A549 treated with AZD2906 at 1 μM for 4 hours (cell line): ENCODE data around the gene SURF1. TPM values are rescaled to one million over a fixed set of nuclear protein-coding genes. Genes with fewer than 3 reads are reported as not detected.

Source experiments
- total RNA-seq: library from RNA; stranded (reverse); fragments of 200-300 nt; extraction: Qiagen RNA extraction; gene quantifications from 5 replicates; pipeline ENCODE4 v1.2.3, GENCODE V29; 2022

Gene SURF1, protein sequence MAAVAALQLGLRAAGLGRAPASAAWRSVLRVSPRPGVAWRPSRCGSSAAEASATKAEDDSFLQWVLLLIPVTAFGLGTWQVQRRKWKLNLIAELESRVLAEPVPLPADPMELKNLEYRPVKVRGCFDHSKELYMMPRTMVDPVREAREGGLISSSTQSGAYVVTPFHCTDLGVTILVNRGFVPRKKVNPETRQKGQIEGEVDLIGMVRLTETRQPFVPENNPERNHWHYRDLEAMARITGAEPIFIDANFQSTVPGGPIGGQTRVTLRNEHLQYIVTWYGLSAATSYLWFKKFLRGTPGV
- total RNA-seq = 36.2 to 49.2 TPM (median 42.8 TPM) in 5 replicates

GRCh38 chr9:133356391-133357091 lies at the start of gene SURF1, which contains the start of gene SURF2:
Gene SURF1, minus strand, starts transcription at chr9:133356487. Its CDS starts 34 bp downstream, at chr9:133356453.
Gene SURF2, plus strand, starts transcription at chr9:133356550. Its CDS starts 43 bp downstream, at chr9:133356593.

DNA sequence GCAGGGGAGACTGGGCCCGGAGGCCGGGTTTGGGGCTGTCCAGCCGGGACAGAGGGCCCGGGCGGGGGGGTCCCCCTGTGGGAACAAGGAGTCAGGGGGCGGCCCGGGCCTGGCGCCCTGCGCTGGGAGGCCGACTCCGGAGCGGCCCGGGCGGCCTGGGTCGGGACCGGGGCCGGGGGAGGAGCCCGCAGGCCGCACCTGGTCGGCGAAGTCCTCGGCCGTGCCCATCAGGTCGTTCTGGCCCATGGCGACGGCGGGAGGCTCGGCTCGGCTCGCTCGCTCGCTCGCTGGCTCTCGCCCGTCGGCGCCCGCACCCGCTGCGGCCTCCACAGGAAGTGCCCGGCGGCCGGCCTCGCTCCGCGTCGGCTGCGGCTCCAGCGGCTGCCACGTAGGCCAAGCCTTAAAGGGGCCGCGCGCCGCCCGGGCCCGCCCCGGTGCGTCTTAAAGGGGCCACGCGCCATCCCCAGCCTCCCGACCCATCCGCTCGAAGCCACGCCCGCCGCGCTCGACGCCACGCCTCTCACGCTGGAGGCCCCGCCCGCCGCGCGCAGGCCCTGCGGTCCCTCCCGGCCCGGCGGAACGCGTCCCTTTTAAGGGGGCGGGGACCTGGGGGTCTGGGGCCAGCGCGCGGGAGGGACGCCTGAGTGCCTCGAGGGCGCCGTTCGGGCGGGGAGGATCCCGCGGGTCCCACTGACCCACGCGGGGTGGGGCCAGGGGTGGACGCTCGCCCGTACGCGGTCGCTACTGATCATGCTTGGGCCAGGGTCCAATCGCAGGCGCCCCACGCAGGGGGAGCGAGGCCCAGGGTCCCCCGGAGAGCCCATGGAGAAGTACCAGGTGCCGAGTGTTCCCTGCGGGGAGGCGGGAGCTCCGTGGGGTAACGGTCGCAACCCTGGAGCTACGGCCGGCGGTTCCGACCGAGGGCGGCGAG lies 19.7 kb upstream of the SURF1 start, which contains the start of the genes STKLD1 and SURF4:
Gene STKLD1 (plus strand): TSS at position 643 of the 931 bp plus-strand sequence. CDS start 108 bp downstream, at position 751.
Gene SURF4 (minus strand): TSS at position 337 of the 931 bp plus-strand sequence. CDS start 91 bp downstream, at position 246.

GRCh38 chr9:133347985-133348717 lies 8.1 kb downstream of the SURF1 start, which contains the start of the genes MED22 and RPL7A:
Gene MED22, minus strand, starts transcription at chr9:133348131. Its CDS starts 1,469 bp downstream, at chr9:133346662.
Gene RPL7A, plus strand, starts transcription at chr9:133348218. Its CDS starts 26 bp downstream, at chr9:133348244.

GRCh38 chr9:133335924-133336811 lies 20.1 kb downstream of the SURF1 start, which contains the start of gene SURF6:
Gene SURF6, minus strand, starts transcription at chr9:133336188. Its CDS starts 56 bp downstream, at chr9:133336132.

Other genes with a start within 250 kb of the SURF1 start
- 23.5 to 31.1 TPM (median 29.2 TPM) in 5 replicates for gene RALGDS, start 235.2 kb downstream of the SURF1 start, total RNA-seq
- gene GBGT1, start 192.6 kb downstream of the SURF1 start, total RNA-seq = 1.4 to 2.6 TPM (median 2.0 TPM) in 5 replicates
- gene OBP2B, start 147.2 kb downstream of the SURF1 start, total RNA-seq = not detected in 5 replicates
- gene ABO, start 81.3 kb downstream of the SURF1 start, total RNA-seq = not detected in 5 replicates
- gene SURF6, start 20.3 kb downstream of the SURF1 start, total RNA-seq = 22.3 to 28.8 TPM (median 25.0 TPM) in 5 replicates
- 23.5 to 32.2 TPM (median 30.0 TPM) in 5 replicates for gene MED22, start 8.4 kb downstream of the SURF1 start, total RNA-seq
- 3,317 to 3,500 TPM (median 3,431 TPM) in 5 replicates for gene RPL7A, start 8.3 kb downstream of the SURF1 start, total RNA-seq
- 37.8 to 53.4 TPM (median 45.4 TPM) in 5 replicates for gene SURF2, start 63 bp upstream of the SURF1 start, total RNA-seq
- gene SURF4, start 19.6 kb upstream of the SURF1 start, total RNA-seq = 187 to 197 TPM (median 194 TPM) in 5 replicates
- 0.50 to 0.92 TPM (median 0.64 TPM) in 5 replicates for gene STKLD1, start 19.9 kb upstream of the SURF1 start, total RNA-seq
- 29.2 to 36.5 TPM (median 33.6 TPM) in 5 replicates for gene REXO4, start 61.5 kb upstream of the SURF1 start, total RNA-seq
- gene ADAMTS13, start 65.9 kb upstream of the SURF1 start, total RNA-seq = 0.31 to 0.63 TPM (median 0.60 TPM) in 5 replicates
- 4.2 to 5.3 TPM (median 4.5 TPM) in 5 replicates for gene CACFD1, start 103.5 kb upstream of the SURF1 start, total RNA-seq
- gene SLC2A6, start 122.6 kb upstream of the SURF1 start, total RNA-seq = 17.1 to 21.5 TPM (median 19.5 TPM) in 5 replicates
- not detected in 5 replicates for gene MYMK, start 168.5 kb upstream of the SURF1 start, total RNA-seq
- gene ADAMTSL2, start 178.2 kb upstream of the SURF1 start, total RNA-seq = not detected in 5 replicates